ENCODE results near the gene RAB31. TPM values are rescaled to one million over a fixed set of nuclear protein-coding genes. Genes with fewer than 3 reads are reported as not detected.

The RAB31 gene
- total and polyA plus RNA-seq, 2 of the 13 experiments (the other 11 are each of a cell fraction or from before 2014, with no cell fraction given) = 1.1 to 1.7 TPM

- Histone ChIP-seq H4K20me1 (ENCODE audit: insufficient read depth, low read length) (no peaks in the 10 kb centered on the region), H3K4me2 (ENCODE audit: low read depth, low read length) (peak overlapping the region; percentile 10; the same call in 1 of the 2 replicates), H3K9me3 (ENCODE audit: low read length) (no peaks in the 10 kb centered on the region), H3K4me1 (ENCODE audit: insufficient read depth, low read length) (peaks cover 53% of the 10 kb centered on the region), H2AFZ (ENCODE audit: low read length) (no peak overlapping the region), H3K27me3 (ENCODE audit: control insufficient read depth in 1 of 2, insufficient read depth in 2 of 2, low read length in 2 of 2) (peaks cover 0 to 3% of the 10 kb centered on the region in 2 experiments; a peak in 1 of 5 replicates), H3K27ac (ENCODE audit: extremely low read length, insufficient read depth, low read length) (no peak overlapping the region), H3K79me2 (ENCODE audit: insufficient read depth, low read length) (no peaks in the 10 kb centered on the region), H3K36me3 (replicated peaks in 1 of 2; ENCODE audit: control insufficient read depth in 1 of 2, insufficient read depth in 2 of 2, low read length in 2 of 2) (no peaks in the 10 kb centered on the region), H3K9ac (ENCODE audit: insufficient read depth, low read depth, low read length) (no peak overlapping the region), H3K4me3 (replicated peaks in 1 of 3; ENCODE audit: insufficient read depth in 1 of 3, low read depth in 2 of 3, low read length in 3 of 3) (no peak overlapping the region)
- DNase-seq (ENCODE audit: low spot score) = no peak
- peak; percentile 26 for ATAC-seq
- no peak for FAIRE-seq
- ChIA-PET POLR2A (no interaction called here), CTCF (ENCODE audit: low intra/inter-chr PET ratio, low total read pairs) (no interaction called here)
- BruUV-seq (replicated peaks) = no TSS peak
- intact Hi-C loops (cut with micrococcal nuclease; ENCODE audit: unreplicated experiment) = no loop called here
- peak; percentile 29; the same call in 1 of the 2 replicates for TF ChIP-seq USF2 (IDR thresholded peaks at IDR 0.05; ENCODE audit: low read depth, low read length)
- no peak for TF ChIP-seq USF2 (CRISPR knock-in tag; IDR thresholded peaks at IDR 0.05; ENCODE audit: borderline replicate concordance)
- no peak for TF ChIP-seq ZNF609 (CRISPR knock-in tag; IDR thresholded peaks at IDR 0.05; ENCODE audit: borderline replicate concordance)
- in situ Hi-C loops (cut with HindIII; ENCODE audit: extremely low pct_ligation_motif_present, low pct_unique_long_range_greater_than_20kb) = no loop called here
- WGBS (ENCODE audit: low lambda C conversion rate) = 38% methylated on average over 1 of the region's 1 CpG
These were observed 31.4 kb downstream of the RAB31 start for GRCh38 chr18:9739516-9739915.
